Cardiac muscle cell (in vitro differentiated cells and primary cell): ENCODE data around the gene LMNTD1. TPM values are rescaled to one million over a fixed set of nuclear protein-coding genes. Genes with fewer than 3 reads are reported as not detected.
"Not testable (repeated sequence)": the region's sequence is repeated elsewhere in the genome, so short reads cannot be mapped to it uniquely, and the experiment has no call there.

Experiments
- DNase-seq, 2 donors: peaks; one replicate each; pipeline versions ENCODE4 v3.0.0 to v3.0.0-alpha.2; 2010 to 2017; ENCODE audit warnings: low read depth in 1 of 2, low spot score in 1 of 2
- H3K27ac ChIP-seq: fragments of 200-600 bp; sonication (generic); 2 replicates; pipeline ENCODE4 v1.5.1; 2016
- H3K27me3 ChIP-seq: fragments of 200-600 bp; sonication (generic); 2 replicates; pipeline ENCODE4 v1.6.0; 2016; ENCODE audit warnings: control low read depth
- H3K36me3 ChIP-seq: fragments of 200-600 bp; sonication (generic); 2 replicates; pipeline ENCODE4 v1.5.1; 2016; ENCODE audit warnings: control low read depth
- H3K4me1 ChIP-seq: fragments of 200-600 bp; sonication (generic); 2 replicates; pipeline ENCODE4 v1.8.1; 2017; ENCODE audit warnings: low read depth, mild to moderate bottlenecking, mixed run types
- H3K4me3 ChIP-seq: fragments of 200-600 bp; sonication (generic); 2 replicates; pipeline ENCODE4 v1.5.1; 2016; ENCODE audit warnings: mild to moderate bottlenecking
- H3K9me3 ChIP-seq: fragments of 200-600 bp; sonication (generic); 2 replicates; pipeline ENCODE4 v1.5.1; 2017; ENCODE audit warnings: low read depth, mild to moderate bottlenecking, control low read depth
- polyA plus RNA-seq: library from polyadenylated mRNA; unstranded; fragments of >200 nt; fragmentation: Nextera tagmentation; extraction: Ambion mirVana; gene quantifications from 2 replicates; pipeline ENCODE4 v1.2.1, GENCODE V29; 2016
- total RNA-seq: library from RNA; depleted of rRNA; stranded (reverse); fragments of >200 nt; gene quantifications from 2 replicates; pipeline ENCODE4 v1.2.3, GENCODE V29; 2016
- TF ChIP-seq, protein P1 (sequence below): IDR thresholded peaks from 2 replicates; pipeline ENCODE4 v1.5.1; 2012; ENCODE audit warnings: low read depth, mild to moderate bottlenecking, low read length

Gene LMNTD1
- total and polyA plus RNA-seq, 2 experiments from 2014 or later: not detected

DNA sequence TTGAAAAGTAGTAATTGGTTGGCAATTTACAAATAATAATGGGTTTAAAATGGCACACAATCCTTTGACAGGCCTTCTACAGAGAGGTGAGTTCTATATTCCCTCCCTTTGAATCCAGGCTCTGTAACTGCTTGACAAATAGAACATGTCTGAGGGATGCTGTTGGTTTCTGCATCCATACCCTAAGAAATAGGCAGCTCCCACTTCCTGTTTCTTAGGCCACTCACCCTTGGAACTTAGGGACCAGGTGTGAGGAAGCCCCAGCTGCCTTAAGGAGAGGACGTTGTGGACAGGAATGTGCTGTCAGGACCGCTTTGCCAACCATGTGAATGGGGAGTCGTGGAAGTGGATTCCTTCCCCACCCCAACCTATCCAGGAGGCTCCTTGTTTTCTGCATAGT lies 59.4 kb downstream of the LMNTD1 start:
- Histone ChIP-seq H3K27me3 (no peaks in the 10 kb centered on the region), H3K27ac (no peak overlapping the region), H3K4me1 (peaks cover 13% of the 10 kb centered on the region), H3K4me3 (no peak overlapping the region), H3K36me3 (no peaks in the 10 kb centered on the region), H3K9me3 (no peaks in the 10 kb centered on the region)
- DNase-seq: no peak
- TF ChIP-seq, protein P1, sequence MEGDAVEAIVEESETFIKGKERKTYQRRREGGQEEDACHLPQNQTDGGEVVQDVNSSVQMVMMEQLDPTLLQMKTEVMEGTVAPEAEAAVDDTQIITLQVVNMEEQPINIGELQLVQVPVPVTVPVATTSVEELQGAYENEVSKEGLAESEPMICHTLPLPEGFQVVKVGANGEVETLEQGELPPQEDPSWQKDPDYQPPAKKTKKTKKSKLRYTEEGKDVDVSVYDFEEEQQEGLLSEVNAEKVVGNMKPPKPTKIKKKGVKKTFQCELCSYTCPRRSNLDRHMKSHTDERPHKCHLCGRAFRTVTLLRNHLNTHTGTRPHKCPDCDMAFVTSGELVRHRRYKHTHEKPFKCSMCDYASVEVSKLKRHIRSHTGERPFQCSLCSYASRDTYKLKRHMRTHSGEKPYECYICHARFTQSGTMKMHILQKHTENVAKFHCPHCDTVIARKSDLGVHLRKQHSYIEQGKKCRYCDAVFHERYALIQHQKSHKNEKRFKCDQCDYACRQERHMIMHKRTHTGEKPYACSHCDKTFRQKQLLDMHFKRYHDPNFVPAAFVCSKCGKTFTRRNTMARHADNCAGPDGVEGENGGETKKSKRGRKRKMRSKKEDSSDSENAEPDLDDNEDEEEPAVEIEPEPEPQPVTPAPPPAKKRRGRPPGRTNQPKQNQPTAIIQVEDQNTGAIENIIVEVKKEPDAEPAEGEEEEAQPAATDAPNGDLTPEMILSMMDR: no peak

DNA sequence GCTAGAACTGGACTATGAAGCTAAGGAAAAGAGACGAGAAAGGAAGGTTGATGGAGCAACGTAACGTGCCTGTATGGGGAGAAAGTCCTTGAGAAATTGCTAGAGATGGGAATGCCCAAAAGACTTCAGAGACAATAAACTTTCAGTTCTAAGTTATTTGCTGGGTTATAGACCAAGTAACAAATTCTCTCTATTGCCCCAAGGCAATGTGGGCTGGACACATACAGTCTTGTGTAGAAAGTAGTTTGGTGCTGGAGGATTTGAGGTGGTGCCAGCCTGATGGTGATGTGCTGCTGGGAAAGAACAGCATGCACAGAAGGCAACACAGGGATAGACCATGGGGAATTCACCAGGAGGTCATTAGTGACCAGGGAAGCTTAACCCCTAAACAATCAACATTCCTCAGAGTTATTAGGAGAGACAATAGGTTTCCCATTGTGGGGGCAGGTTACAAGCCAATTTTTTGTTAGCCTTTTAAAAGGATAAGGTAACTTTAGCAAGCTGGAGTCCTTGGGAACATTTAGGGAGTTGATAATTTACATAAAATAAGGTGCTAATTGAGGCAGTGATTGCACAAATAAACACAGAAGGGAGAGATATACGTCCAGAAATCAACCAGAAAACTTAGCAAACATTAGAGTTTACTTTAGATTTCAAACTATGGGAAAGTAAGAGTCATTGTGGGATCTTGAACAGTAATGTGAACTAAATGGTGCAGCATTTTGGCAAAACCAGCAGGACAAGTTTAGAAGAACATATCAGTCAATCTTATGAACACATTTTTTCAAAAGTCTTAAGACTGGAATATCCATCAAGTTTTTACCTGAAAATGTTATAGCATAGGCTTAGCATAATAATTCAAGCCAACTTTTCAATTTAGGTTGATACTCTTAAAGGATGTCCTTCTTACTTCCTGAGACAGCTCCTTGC lies 61.4 kb downstream of the LMNTD1 start:
- H3K27ac ChIP-seq: no peak overlapping the region
- no peaks in the 10 kb centered on the region for H3K9me3 ChIP-seq
- TF ChIP-seq, protein P1: no peak
- no peak for DNase-seq
- no peak overlapping the region for H3K4me3 ChIP-seq
- no peaks in the 10 kb centered on the region for H3K36me3 ChIP-seq
- H3K4me1 ChIP-seq: peaks cover 13% of the 10 kb centered on the region
- no peaks in the 10 kb centered on the region for H3K27me3 ChIP-seq

GRCh38 chr12:25488956-25489870 lies 63.9 kb downstream of the LMNTD1 start:
- not testable (repeated sequence) for DNase-seq, H3K27ac ChIP-seq, H3K36me3 ChIP-seq, H3K27me3 ChIP-seq, H3K9me3 ChIP-seq, H3K4me3 ChIP-seq, H3K4me1 ChIP-seq

GRCh38 chr12:25482625-25483024 lies 70.5 kb downstream of the LMNTD1 start:
- TF ChIP-seq, protein P1: no peak
- DNase-seq: peak; percentile 7 to 23
- Histone ChIP-seq H3K27ac (no peak overlapping the region), H3K4me1 (peaks cover 4% of the 10 kb centered on the region), H3K4me3 (no peak overlapping the region), H3K36me3 (no peaks in the 10 kb centered on the region), H3K27me3 (no peaks in the 10 kb centered on the region), H3K9me3 (no peaks in the 10 kb centered on the region)

GRCh38 chr12:25480145-25480544 lies 72.9 kb downstream of the LMNTD1 start:
- no peak for DNase-seq
- H3K4me3 ChIP-seq: no peak overlapping the region
- H3K9me3 ChIP-seq: no peaks in the 10 kb centered on the region
- H3K4me1 ChIP-seq: peaks cover 4% of the 10 kb centered on the region
- TF ChIP-seq, protein P1: no peak
- no peak overlapping the region for H3K27ac ChIP-seq
- H3K27me3 ChIP-seq: no peaks in the 10 kb centered on the region
- H3K36me3 ChIP-seq: no peaks in the 10 kb centered on the region
